Activated CD8-positive, alpha-beta T cell treated with anti-CD3 and anti-CD28 coated beads for 36 hours (primary cell): Measurements from ENCODE around the gene ERLIN1. TPM values are rescaled to one million over a fixed set of nuclear protein-coding genes. Genes with fewer than 3 reads are reported as not detected.

Experiments used
- ATAC-seq: fragments of 200-7000 bp; cut with Tn5 transposase; one replicate; pipeline ENCODE4 v1.10.0; 2021; ENCODE audit warnings: mild to moderate bottlenecking, moderate library complexity
- CTCF ChIA-PET: fragments of 350-600 bp; sonication (Branson Sonifier 250); formaldehyde crosslinking; loops from one replicate; lab custom pipeline; 2021; ENCODE audit warnings: antibody characterized with exemption; lab: Charles Lee
- POLR2A ChIA-PET: fragments of 350-600 bp; sonication (Branson Sonifier 250); formaldehyde crosslinking; loops from one replicate; lab custom pipeline; 2021; ENCODE audit warnings: antibody characterized with exemption; lab: Charles Lee
- DNase-seq: peaks from one replicate; pipeline ENCODE4 v3.0.0-alpha.2; 2020
- H3K27ac Mint-ChIP-seq: one replicate; pipeline ENCODE4 v1.8.0; 2021; ENCODE audit warnings: mild to moderate bottlenecking, mixed read lengths
- H3K27me3 Mint-ChIP-seq: one replicate; pipeline ENCODE4 v1.8.0; 2021; ENCODE audit warnings: mixed read lengths
- H3K36me3 Mint-ChIP-seq: one replicate; pipeline ENCODE4 v1.8.0; 2021; ENCODE audit warnings: low read depth, mixed read lengths
- H3K4me1 Mint-ChIP-seq: one replicate; pipeline ENCODE4 v1.8.0; 2021; ENCODE audit warnings: low read depth, mixed read lengths
- H3K4me3 Mint-ChIP-seq: one replicate; pipeline ENCODE4 v1.8.0; 2021; ENCODE audit warnings: mild to moderate bottlenecking, moderate library complexity, mixed read lengths
- H3K9me3 Mint-ChIP-seq: one replicate; pipeline ENCODE4 v1.8.0; 2021; ENCODE audit warnings: mixed read lengths
- intact Hi-C: fragments of 100-400 bp; cut with micrococcal nuclease; formaldehyde crosslinking; loops from one replicate; pipeline ENCODE4 v1.10.0; 2022
- total RNA-seq, 2 experiments: library from RNA; stranded (reverse); gene quantifications; one replicate each; pipeline ENCODE4 v1.2.3, GENCODE V29; 2021
- TF ChIP-seq, protein P1 (sequence below): fragments of 200-600 bp; IDR thresholded peaks from one replicate; pipeline ENCODE4 v1.8.0; 2022; ENCODE audit warnings: antibody characterized with exemption, mild to moderate bottlenecking

The ERLIN1 gene
- total RNA-seq, 2 experiments from 2014 or later: 16.6 to 17.0 TPM

DNA sequence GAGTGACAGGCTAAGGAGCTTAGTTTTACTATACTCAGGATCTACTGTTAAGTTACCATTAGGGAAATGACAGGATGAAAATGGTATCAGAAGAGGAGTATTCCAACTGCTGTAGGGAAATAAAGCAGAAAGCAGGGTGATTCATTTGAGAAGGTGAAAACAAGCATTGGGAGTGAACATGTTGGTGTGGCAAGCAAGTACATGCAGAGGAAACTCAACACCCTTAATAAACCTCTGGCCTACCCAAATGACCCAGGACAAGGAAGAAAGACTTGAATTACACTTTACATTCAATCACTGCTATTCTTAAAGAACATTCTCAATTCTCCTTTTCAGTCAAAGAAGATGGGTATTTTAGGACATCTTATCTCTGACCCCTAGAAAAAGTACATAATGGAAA lies 28.7 kb downstream of the ERLIN1 start:
- intact Hi-C loops: no loop called here
- no peak overlapping the region for H3K4me3 Mint-ChIP-seq
- CTCF ChIA-PET: interaction anchor here (1.2 kb wide), 1 partner anchor 147 kb away, joined by 4 read pairs; the partner anchor contains the start of gene DNMBP
- no peak for ATAC-seq
- H3K36me3 Mint-ChIP-seq: peaks cover 66% of the 10 kb centered on the region
- no peak for DNase-seq
- POLR2A ChIA-PET: no interaction called here
- H3K27ac Mint-ChIP-seq: peak overlapping the region; percentile 2
- H3K27me3 Mint-ChIP-seq: no peaks in the 10 kb centered on the region
- H3K4me1 Mint-ChIP-seq: peaks cover 26% of the 10 kb centered on the region
- no peaks in the 10 kb centered on the region for H3K9me3 Mint-ChIP-seq
- TF ChIP-seq, protein P1, sequence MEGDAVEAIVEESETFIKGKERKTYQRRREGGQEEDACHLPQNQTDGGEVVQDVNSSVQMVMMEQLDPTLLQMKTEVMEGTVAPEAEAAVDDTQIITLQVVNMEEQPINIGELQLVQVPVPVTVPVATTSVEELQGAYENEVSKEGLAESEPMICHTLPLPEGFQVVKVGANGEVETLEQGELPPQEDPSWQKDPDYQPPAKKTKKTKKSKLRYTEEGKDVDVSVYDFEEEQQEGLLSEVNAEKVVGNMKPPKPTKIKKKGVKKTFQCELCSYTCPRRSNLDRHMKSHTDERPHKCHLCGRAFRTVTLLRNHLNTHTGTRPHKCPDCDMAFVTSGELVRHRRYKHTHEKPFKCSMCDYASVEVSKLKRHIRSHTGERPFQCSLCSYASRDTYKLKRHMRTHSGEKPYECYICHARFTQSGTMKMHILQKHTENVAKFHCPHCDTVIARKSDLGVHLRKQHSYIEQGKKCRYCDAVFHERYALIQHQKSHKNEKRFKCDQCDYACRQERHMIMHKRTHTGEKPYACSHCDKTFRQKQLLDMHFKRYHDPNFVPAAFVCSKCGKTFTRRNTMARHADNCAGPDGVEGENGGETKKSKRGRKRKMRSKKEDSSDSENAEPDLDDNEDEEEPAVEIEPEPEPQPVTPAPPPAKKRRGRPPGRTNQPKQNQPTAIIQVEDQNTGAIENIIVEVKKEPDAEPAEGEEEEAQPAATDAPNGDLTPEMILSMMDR: no peak

DNA sequence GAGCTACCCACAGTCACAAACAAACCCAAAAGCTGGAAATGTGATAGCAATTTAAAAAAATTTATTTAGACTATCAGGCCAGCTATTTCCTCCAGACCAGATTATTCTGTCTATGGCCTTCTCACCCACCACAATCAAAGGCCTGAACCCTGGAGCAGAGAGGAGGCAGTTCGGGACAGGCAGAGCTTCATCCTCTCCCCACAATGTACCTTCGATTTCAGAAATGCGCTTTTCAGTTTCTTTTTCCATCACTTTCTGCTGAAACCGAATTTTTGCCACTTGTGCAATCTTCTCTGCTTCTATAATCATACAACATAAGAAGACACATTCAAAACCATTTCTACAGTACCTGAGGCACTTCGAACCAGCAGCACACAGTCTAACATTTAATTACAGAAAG lies 29.9 kb downstream of the ERLIN1 start:
- no peaks in the 10 kb centered on the region for H3K27me3 Mint-ChIP-seq
- H3K36me3 Mint-ChIP-seq: peaks cover 70% of the 10 kb centered on the region
- H3K4me1 Mint-ChIP-seq: peaks cover 23% of the 10 kb centered on the region
- intact Hi-C loops: no loop called here
- TF ChIP-seq, protein P1: no peak
- H3K27ac Mint-ChIP-seq: no peak overlapping the region
- DNase-seq: no peak
- POLR2A ChIA-PET: no interaction called here
- CTCF ChIA-PET: interaction anchor here (1.3 to 1.9 kb wide), 2 partner anchors 8 to 14 kb away, joined by 3 to 7 read pairs; no protein-coding TSS in a partner anchor
- H3K4me3 Mint-ChIP-seq: no peak overlapping the region
- ATAC-seq: no peak
- no peaks in the 10 kb centered on the region for H3K9me3 Mint-ChIP-seq

DNA sequence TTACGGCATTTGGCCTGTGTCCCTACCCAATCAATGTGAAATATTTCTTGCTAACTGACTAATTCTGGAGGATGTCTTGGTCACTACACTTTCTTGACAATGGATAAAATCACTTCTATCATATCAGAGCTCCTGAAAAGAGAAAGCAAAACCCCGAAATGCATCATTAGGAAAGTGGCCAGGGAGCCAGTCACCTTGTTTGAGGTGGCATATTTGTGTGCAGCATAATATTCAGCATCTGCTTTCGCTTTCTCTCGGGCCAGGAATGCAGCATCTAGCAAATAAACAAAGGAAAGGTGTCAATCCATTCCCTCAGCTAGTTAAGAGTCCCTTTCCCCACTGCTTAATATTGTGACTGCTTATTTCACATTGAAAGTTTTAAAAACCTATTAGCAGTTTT lies 31.2 kb downstream of the ERLIN1 start:
- H3K36me3 Mint-ChIP-seq: peaks cover 71% of the 10 kb centered on the region
- DNase-seq: no peak
- H3K27ac Mint-ChIP-seq: no peak overlapping the region
- no peak for ATAC-seq
- ChIA-PET POLR2A (no interaction called here), CTCF (interaction anchor here (1.3 to 1.9 kb wide), 4 partner anchors 9 to 20 kb away, joined by 3 to 7 read pairs (median 4); no protein-coding TSS in a partner anchor)
- TF ChIP-seq, protein P1: no peak
- peaks cover 24% of the 10 kb centered on the region for H3K4me1 Mint-ChIP-seq
- intact Hi-C loops: no loop called here
- H3K4me3 Mint-ChIP-seq: no peak overlapping the region
- H3K9me3 Mint-ChIP-seq: no peaks in the 10 kb centered on the region
- H3K27me3 Mint-ChIP-seq: no peaks in the 10 kb centered on the region

DNA sequence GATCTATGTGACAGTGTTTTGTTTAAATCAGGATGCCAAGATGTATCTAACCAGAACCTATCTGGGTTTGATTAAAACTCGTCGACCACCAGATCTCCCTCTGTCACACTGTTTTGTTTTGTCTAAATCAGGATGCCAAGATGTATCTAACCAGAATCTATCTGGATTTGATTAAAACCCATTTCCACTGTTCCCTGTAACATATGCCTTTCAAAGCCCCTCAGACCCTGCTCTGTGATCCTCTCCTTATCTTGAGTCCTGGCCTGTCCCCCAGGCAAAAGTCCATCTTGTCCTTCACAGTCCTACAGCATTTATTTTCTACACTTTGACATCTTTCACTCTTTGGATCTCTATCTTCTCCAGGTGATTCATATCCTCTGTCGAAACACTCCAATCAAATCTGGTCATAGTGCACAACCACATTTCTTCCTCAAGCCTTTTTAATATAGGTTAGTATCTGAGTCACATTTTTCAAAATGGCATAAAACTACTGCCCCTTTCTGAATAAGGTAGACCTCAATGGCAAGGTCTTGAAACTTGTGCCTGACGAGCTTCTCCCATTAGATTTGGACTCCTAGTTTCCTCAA lies 32.5 kb downstream of the ERLIN1 start:
- H3K4me3 Mint-ChIP-seq: no peak overlapping the region
- intact Hi-C loops: no loop called here
- TF ChIP-seq, protein P1: no peak
- no peak for ATAC-seq
- DNase-seq: no peak
- H3K4me1 Mint-ChIP-seq: peaks cover 34% of the 10 kb centered on the region
- H3K36me3 Mint-ChIP-seq: peaks cover 61% of the 10 kb centered on the region
- ChIA-PET POLR2A (interaction anchor here (1.5 kb wide), 1 partner anchor 15 kb away, joined by 4 read pairs; no protein-coding TSS in a partner anchor), CTCF (no interaction called here)
- H3K27me3 Mint-ChIP-seq: no peaks in the 10 kb centered on the region
- no peaks in the 10 kb centered on the region for H3K9me3 Mint-ChIP-seq
- no peak overlapping the region for H3K27ac Mint-ChIP-seq

DNA sequence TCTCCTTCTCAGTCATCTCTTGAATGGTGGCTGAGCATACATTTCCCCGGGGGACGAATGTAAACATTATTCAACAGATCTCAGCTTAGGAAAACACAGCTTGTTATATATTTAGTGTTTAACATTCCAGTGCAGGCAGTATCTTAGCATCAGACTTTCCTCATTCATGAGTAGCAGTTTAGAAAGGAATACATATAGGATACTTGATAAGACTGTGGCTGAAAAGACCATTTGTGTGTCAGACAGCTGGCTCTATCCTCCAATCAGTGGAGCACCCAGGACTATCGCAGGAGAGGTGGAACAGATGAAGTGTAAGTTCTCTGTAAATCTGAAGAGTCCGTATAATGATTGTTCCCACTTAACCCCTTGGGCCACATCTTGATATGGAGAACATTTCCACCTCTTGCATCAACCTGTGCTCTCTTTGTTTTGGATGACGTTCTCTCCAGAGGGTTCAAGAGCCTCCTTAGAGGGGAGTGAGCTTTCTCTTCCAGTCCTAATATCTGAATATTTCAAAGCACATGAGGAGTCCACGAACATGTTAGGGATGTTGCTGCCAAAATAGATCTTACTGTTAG lies 34.0 kb downstream of the ERLIN1 start:
- TF ChIP-seq, protein P1: no peak
- ATAC-seq (no peak), DNase-seq (no peak)
- CTCF ChIA-PET: interaction anchor here (1.3 kb wide), 1 partner anchor 142 kb away, joined by 3 read pairs; the partner anchor contains the start of gene DNMBP
- intact Hi-C loops: no loop called here
- Mint-ChIP-seq H3K36me3 (peaks cover 45% of the 10 kb centered on the region), H3K27ac (no peak overlapping the region), H3K4me3 (no peak overlapping the region), H3K4me1 (peaks cover 31% of the 10 kb centered on the region), H3K9me3 (no peaks in the 10 kb centered on the region), H3K27me3 (no peaks in the 10 kb centered on the region)
- POLR2A ChIA-PET: interaction anchor here (1.5 kb wide), 2 partner anchors 16 to 27 kb away, joined by 3 to 4 read pairs; no protein-coding TSS in a partner anchor
